CD4-positive, alpha-beta T cell treated with Interleukin-2 at 100 ng/mL for 4 hours (primary cell): ENCODE data around the gene HPGDS.
"Not testable (repeated sequence)": the region's sequence is repeated elsewhere in the genome, so short reads cannot be mapped to it uniquely, and the experiment has no call there.

ENCODE experiments used
- DNase-seq: peaks from one replicate; pipeline ENCODE4 v3.0.0-alpha.2; 2020; ENCODE audit warnings: low spot score

Gene HPGDS

GRCh38 chr4:94325835-94326234 lies 16.8 kb downstream of the HPGDS start:
- DNase-seq, result no peak

- DNase-seq, result not testable (repeated sequence)
Measured at GRCh38 chr4:94319927-94320326, 22.7 kb downstream of the HPGDS start.

GRCh38 chr4:94307231-94307871 lies 35.3 kb downstream of the HPGDS start:
- no peak for DNase-seq

- no peak for DNase-seq
Measured at GRCh38 chr4:94306713-94307112, 35.9 kb downstream of the HPGDS start.

GRCh38 chr4:94305466-94306225 lies 37.0 kb downstream of the HPGDS start:
- no peak for DNase-seq

- peak; percentile 29 for DNase-seq
Measured at GRCh38 chr4:94304365-94304971, 38.2 kb downstream of the HPGDS start.

- no peak for DNase-seq
Measured at GRCh38 chr4:94302191-94302590, 40.4 kb downstream of the HPGDS start.

GRCh38 chr4:94298725-94299252 lies 43.8 kb downstream of the HPGDS start:
- DNase-seq, result no peak

GRCh38 chr4:94295473-94295872 lies 47.2 kb downstream of the HPGDS start:
- DNase-seq, result not testable (repeated sequence)

- DNase-seq, result not testable (repeated sequence)
Measured at GRCh38 chr4:94293981-94294380, 48.7 kb downstream of the HPGDS start.

- DNase-seq, result no peak
Measured at GRCh38 chr4:94290245-94290644, 52.4 kb downstream of the HPGDS start.

- DNase-seq, result no peak
Measured at GRCh38 chr4:94285666-94286065, 57.0 kb downstream of the HPGDS start.

GRCh38 chr4:94284889-94285288 lies 57.7 kb downstream of the HPGDS start:
- DNase-seq, result no peak

GRCh38 chr4:94278781-94279180 lies 63.9 kb downstream of the HPGDS start:
- no peak for DNase-seq

GRCh38 chr4:94277534-94277933 lies 65.1 kb downstream of the HPGDS start:
- no peak for DNase-seq

- no peak for DNase-seq
Measured at GRCh38 chr4:94276204-94276603, 66.4 kb downstream of the HPGDS start.

- no peak for DNase-seq
Measured at GRCh38 chr4:94274912-94275311, 67.7 kb downstream of the HPGDS start.

GRCh38 chr4:94271248-94271647 lies 71.4 kb downstream of the HPGDS start:
- DNase-seq, result no peak

- DNase-seq, result no peak
Measured at GRCh38 chr4:94267037-94267436, 75.6 kb downstream of the HPGDS start.

GRCh38 chr4:94262163-94263016 lies 80.2 kb downstream of the HPGDS start:
- DNase-seq, result no peak

GRCh38 chr4:94256828-94257227 lies 85.8 kb downstream of the HPGDS start:
- no peak for DNase-seq

GRCh38 chr4:94256144-94256783 lies 86.4 kb downstream of the HPGDS start:
- DNase-seq, result no peak
